H1 (cell line): ENCODE measurements around the gene NRBF2. TPM values are rescaled to one million over a fixed set of nuclear protein-coding genes. Genes with fewer than 3 reads are reported as not detected.
A peak's percentile ranks its signal among the peaks of the same experiment; 100 is the strongest.

Experiments used
- CTCF ChIA-PET: fragments of 300-600 bp; sonication (Branson Sonifier 250); formaldehyde crosslinking; loops from one replicate; lab custom pipeline; 2021; ENCODE audit not compliant: partially characterized antibody; lab: Charles Lee
- POLR2A ChIA-PET: fragments of 300-600 bp; sonication (Branson Sonifier 250); formaldehyde crosslinking; loops from one replicate; lab custom pipeline; 2021; ENCODE audit warnings: inconsistent platforms; ENCODE audit not compliant: partially characterized antibody; lab: Charles Lee
- DNase-seq, 2 experiments: peaks; one replicate each; pipeline versions ENCODE4 v3.0.0 to v3.0.0-alpha.2; 2010 to 2022; ENCODE audit warnings: low spot score in 2 of 2, low read depth in 1 of 2, mixed read lengths in 1 of 2
- FAIRE-seq: peaks from 2 replicates; lab custom pipeline; 2011; peaks lifted over from hg19 to GRCh38; lab: Jason Lieb, UNC
- H2AFZ ChIP-seq: 2 replicates; pipeline ENCODE4 v1.8.1; 2012; ENCODE audit warnings: low read length, inconsistent platforms
- H2AK5ac ChIP-seq: 2 replicates; pipeline ENCODE4 v1.6.1; 2013; ENCODE audit warnings: low read depth, low read length
- H2BK120ac ChIP-seq: replicated peaks from 2 replicates; pipeline ENCODE3; 2013; ENCODE audit warnings: low read depth, low read length, inconsistent platforms
- H2BK12ac ChIP-seq: 2 replicates; pipeline ENCODE4 v1.6.1; 2013; ENCODE audit warnings: low read depth, low read length
- H2BK15ac ChIP-seq: 2 replicates; pipeline ENCODE4 v1.6.1; 2013; ENCODE audit warnings: low read length
- H2BK20ac ChIP-seq: 2 replicates; pipeline ENCODE4 v1.6.1; 2013; ENCODE audit warnings: low read length
- H2BK5ac ChIP-seq: 2 replicates; pipeline ENCODE4 v1.6.1; 2013; ENCODE audit warnings: low read depth, low read length
- H3K14ac ChIP-seq: 2 replicates; pipeline ENCODE4 v1.6.1; 2013; ENCODE audit warnings: inconsistent platforms; ENCODE audit not compliant: insufficient read length
- H3K18ac ChIP-seq: 2 replicates; pipeline ENCODE4 v1.6.1; 2013; ENCODE audit warnings: low read length; ENCODE audit errors: extremely low read depth
- H3K23ac ChIP-seq: 2 replicates; pipeline ENCODE4 v1.6.1; 2013; ENCODE audit warnings: inconsistent platforms; ENCODE audit not compliant: insufficient read length
- H3K23me2 ChIP-seq: 2 replicates; pipeline ENCODE4 v1.6.1; 2013; ENCODE audit warnings: low read depth, low read length
- H3K27ac ChIP-seq: 2 replicates; pipeline ENCODE4 v1.6.1; 2011; ENCODE audit warnings: low read depth, low read length, inconsistent platforms
- H3K27me3 ChIP-seq, 4 experiments: replicated peaks in 1 of 4; 1 replicate in 1 of 4; 2 replicates in 3 of 4; pipeline versions ENCODE4 v1.6.1 to v1.8.1; 2011 to 2013; ENCODE audit warnings: low read length in 3 of 4, mild to moderate bottlenecking in 3 of 4, inconsistent platforms in 2 of 4, mixed read lengths in 2 of 4, moderate library complexity in 1 of 4; ENCODE audit not compliant: control insufficient read depth in 3 of 4, insufficient read depth in 3 of 4; ENCODE audit errors: extremely low read depth in 1 of 4
- H3K36me3 ChIP-seq, 4 experiments: 2 replicates each; pipeline versions ENCODE4 v1.6.1 to v1.8.1; 2011 to 2013; ENCODE audit warnings: mild to moderate bottlenecking in 4 of 4, low read length in 3 of 4, moderate library complexity in 2 of 4, control low read depth in 1 of 4, inconsistent platforms in 1 of 4; ENCODE audit not compliant: insufficient read depth in 4 of 4, control insufficient read depth in 2 of 4
- H3K4ac ChIP-seq: replicated peaks from 2 replicates; pipeline ENCODE3; 2013; ENCODE audit warnings: low read length, low read depth, mixed read lengths, inconsistent platforms; ENCODE audit not compliant: insufficient read length
- H3K4me1 ChIP-seq, 4 experiments: replicated peaks in 1 of 4; 1 replicate in 1 of 4; 2 replicates in 3 of 4; pipeline versions ENCODE4 v1.6.1 to v1.8.1; 2011 to 2013; ENCODE audit warnings: low read length in 3 of 4, inconsistent platforms in 2 of 4, mixed read lengths in 1 of 4; ENCODE audit not compliant: insufficient read depth in 4 of 4, control insufficient read depth in 3 of 4
- H3K4me2 ChIP-seq, 2 experiments: 2 replicates each; pipeline versions ENCODE4 v1.6.1 to v1.8.1; 2011 to 2013; ENCODE audit warnings: low read depth in 2 of 2, low read length in 2 of 2, control low read depth in 1 of 2, inconsistent platforms in 1 of 2, mild to moderate bottlenecking in 1 of 2; ENCODE audit not compliant: insufficient read depth in 1 of 2
- H3K4me3 ChIP-seq, 4 experiments: fragments of 200-600, 300-600 bp in 1 of 4; sonication (generic), shearing (Covaris generic), sonication (Bioruptor Twin) in 1 of 4; 2 replicates each; pipeline versions ENCODE4 v1.5.1 to v1.8.1; 2011 to 2016; ENCODE audit warnings: low read length in 4 of 4, low read depth in 3 of 4, control low read depth in 2 of 4, inconsistent platforms in 2 of 4, mild to moderate bottlenecking in 2 of 4, mixed read lengths in 1 of 4, moderate library complexity in 1 of 4; ENCODE audit not compliant: insufficient read depth in 2 of 4; ENCODE audit errors: extremely low read depth in 1 of 4
- H3K56ac ChIP-seq: replicated peaks from 2 replicates; pipeline ENCODE3; 2013; ENCODE audit warnings: low read depth, mild to moderate bottlenecking, mixed read lengths, low read length, inconsistent platforms; ENCODE audit not compliant: insufficient read length
- H3K79me1 ChIP-seq: 2 replicates; pipeline ENCODE4 v1.6.1; 2013; ENCODE audit warnings: low read depth, low read length, control low read depth
- H3K79me2 ChIP-seq, 2 experiments: 2 replicates each; pipeline versions ENCODE4 v1.6.1 to v1.8.1; 2012 to 2013; ENCODE audit warnings: low read length in 2 of 2, mild to moderate bottlenecking in 2 of 2, inconsistent platforms in 1 of 2; ENCODE audit not compliant: insufficient read depth in 2 of 2, control insufficient read depth in 1 of 2
- H3K9ac ChIP-seq, 4 experiments: replicated peaks in 1 of 4; 1 replicate in 1 of 4; 2 replicates in 3 of 4; pipeline versions ENCODE4 v1.6.1 to v1.8.1; 2011 to 2013; ENCODE audit warnings: low read depth in 3 of 4, low read length in 3 of 4, control low read depth in 2 of 4, mild to moderate bottlenecking in 2 of 4, moderate library complexity in 2 of 4, inconsistent platforms in 1 of 4; ENCODE audit errors: extremely low read depth in 1 of 4
- H3K9me3 ChIP-seq, 2 experiments: 2 replicates each; pipeline versions ENCODE4 v1.6.1 to v1.8.1; 2012 to 2013; ENCODE audit warnings: mild to moderate bottlenecking in 2 of 2, moderate library complexity in 2 of 2, control low read depth in 1 of 2, inconsistent platforms in 1 of 2, low read depth in 1 of 2, low read length in 1 of 2, mixed read lengths in 1 of 2; ENCODE audit not compliant: insufficient read depth in 2 of 2
- H4K20me1 ChIP-seq, 2 experiments: replicated peaks in 1 of 2; 2 replicates each; pipeline versions ENCODE3 to v1.8.1; 2011 to 2013; ENCODE audit warnings: inconsistent platforms in 2 of 2, low read length in 2 of 2, mild to moderate bottlenecking in 1 of 2; ENCODE audit not compliant: insufficient read depth in 2 of 2, control insufficient read depth in 1 of 2
- H4K5ac ChIP-seq: 2 replicates; pipeline ENCODE4 v1.6.1; 2013; ENCODE audit warnings: low read length, low read depth, mixed read lengths, inconsistent platforms; ENCODE audit not compliant: insufficient read length
- H4K8ac ChIP-seq: 2 replicates; pipeline ENCODE4 v1.8.0; 2013; ENCODE audit warnings: mild to moderate bottlenecking, moderate library complexity, low read length, inconsistent platforms; ENCODE audit not compliant: insufficient read depth; ENCODE audit errors: extremely low read depth
- H4K91ac ChIP-seq: replicated peaks from 2 replicates; pipeline ENCODE3; 2013; ENCODE audit warnings: low read length, mixed read lengths, inconsistent platforms; ENCODE audit not compliant: insufficient read length
- RNF2 ChIP-seq: fragments of 200-900, 300-1000 bp; sonication (generic); IDR thresholded peaks from 2 replicates; pipeline ENCODE4 v1.7.1; 2016; ENCODE audit warnings: borderline replicate concordance, low read depth, mild to moderate bottlenecking, antibody characterized with exemption, low read length; ENCODE audit not compliant: poor library complexity, severe bottlenecking; ENCODE audit errors: missing control alignments
- WGBS, 2 experiments: shearing (Covaris generic) in 1 of 2; methylation state at CpG; one replicate each; pipeline versions ENCODE4 v1.1.6 to v1.1.7; 2013 to 2015; ENCODE audit warnings: low lambda C conversion rate in 2 of 2, mixed read lengths in 2 of 2, inconsistent platforms in 1 of 2, low coverage in 1 of 2, missing lambda C conversion rate in 1 of 2; ENCODE audit not compliant: insufficient replicate concordance in 2 of 2, insufficient coverage in 1 of 2, insufficient read length in 1 of 2; ENCODE audit errors: extremely low coverage in 1 of 2, missing lambda C conversion rate in 1 of 2; 5-methylcytosine and 5-hydroxymethylcytosine counted together
- polyA plus RNA-seq, 7 experiments: library from polyadenylated mRNA; depleted of rRNA in 3 of 7; stranded (reverse) in 5 of 7; unstranded in 2 of 7; fragments of >200 nt in 5 of 7; fragments of 200-250 nt in 2 of 7; gene quantifications; 1 replicate in 5 of 7; 2 replicates in 1 of 7; 4 replicates in 1 of 7; pipeline versions ENCODE4 v1.2.1 to v1.2.3, GENCODE V29; 2011 to 2013; ENCODE audit warnings: missing spikeins in 2 of 7, mixed read lengths in 2 of 7
- total RNA-seq: library from RNA; stranded (reverse); fragmentation: NEBNext Ultra II Directional; extraction: Animal tissue kit (Norgen Biotek cat#: 25700); gene quantifications from 2 replicates; pipeline ENCODE4 v1.2.1, GENCODE V29; 2021
- TF ChIP-seq, protein P1 (sequence below), 3 experiments: IDR thresholded peaks; 1 replicate in 2 of 3; 2 replicates in 1 of 3; pipeline versions ENCODE4 v1.5.1 to v1.6.1; 2011; ENCODE audit warnings: low read length in 3 of 3, mild to moderate bottlenecking in 3 of 3, inconsistent platforms in 2 of 3, low read depth in 1 of 3, moderate library complexity in 1 of 3; ENCODE audit not compliant: insufficient read depth in 1 of 3; ENCODE audit errors: control extremely low read depth in 1 of 3

The NRBF2 gene
- total and polyA plus RNA-seq, 2 of the 8 experiments (the other 6 are each of a cell fraction or from before 2014, with no cell fraction given) = 11.0 to 29.9 TPM

DNA sequence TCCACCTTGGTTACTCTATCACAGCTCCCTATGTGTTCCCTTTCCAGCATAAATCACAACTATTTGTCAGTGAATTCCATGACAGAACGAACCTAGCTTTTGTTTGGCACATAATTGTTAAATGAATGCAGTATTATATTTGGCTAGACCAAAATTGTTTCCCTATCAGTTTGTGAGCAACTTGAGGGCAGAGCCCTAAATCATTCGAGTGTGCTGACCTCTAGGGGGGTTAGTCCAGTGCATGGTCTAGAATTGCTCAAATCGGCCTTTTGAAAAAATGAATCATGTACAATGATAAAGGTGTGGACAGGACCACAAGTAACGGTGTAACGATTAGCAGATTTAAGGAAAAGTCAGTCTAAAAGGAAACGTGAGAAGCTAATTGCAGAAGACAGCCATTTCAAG is 475 bp upstream of the NRBF2 start:
- no peaks in the 10 kb centered on the region for H3K36me3 ChIP-seq
- no peak overlapping the region for H2BK120ac ChIP-seq
- H3K27ac ChIP-seq = no peak overlapping the region
- ChIA-PET POLR2A (interaction anchor here (0.7 to 3.2 kb wide), 8 partner anchors 12 to 511 kb away, joined by 3 to 19 read pairs (median 4); partner anchors contain the start of gene ADO), CTCF (interaction anchor here (0.5 to 1.8 kb wide), 12 partner anchors 9 to 522 kb away, joined by 3 to 9 read pairs (median 3); partner anchors contain the start of gene ADO)
- 78% methylated on average over 6 of the region's 6 CpGs; no CpG with 5 or more reads in 1 of the 2 experiments for WGBS, 2 experiments
- no peaks in the 10 kb centered on the region for H3K27me3 ChIP-seq
- peak overlapping the region in 2 of 4 experiments; percentile 73 to 79; a peak in 3 of 8 replicates for H3K4me3 ChIP-seq
- no peak overlapping the region for H3K23ac ChIP-seq
- H3K79me2 ChIP-seq = peaks cover 16 to 41% of the 10 kb centered on the region in 2 experiments
- H4K5ac ChIP-seq = peak overlapping the region; percentile 49
- no peak overlapping the region for H2AK5ac ChIP-seq
- no peak overlapping the region for H3K18ac ChIP-seq
- no peak overlapping the region for H3K4ac ChIP-seq
- no peak overlapping the region for H2BK20ac ChIP-seq
- peaks cover 0 to 3% of the 10 kb centered on the region in 2 experiments for H4K20me1 ChIP-seq
- no peak overlapping the region for H3K14ac ChIP-seq
- H3K4me1 ChIP-seq = no peaks in the 10 kb centered on the region; a peak in 1 of 7 replicates
- no peak for FAIRE-seq
- no peak overlapping the region for H4K8ac ChIP-seq
- H2BK5ac ChIP-seq = no peak overlapping the region
- H3K4me2 ChIP-seq = peak overlapping the region in 1 of 2 experiments; percentile 56; a peak in 2 of 4 replicates
- no peaks in the 10 kb centered on the region for H3K79me1 ChIP-seq
- no peak overlapping the region for H3K9ac ChIP-seq
- H2BK12ac ChIP-seq = no peak overlapping the region
- H4K91ac ChIP-seq = peak overlapping the region; percentile 62
- peak overlapping the region; percentile 30 for H2AFZ ChIP-seq
- H3K23me2 ChIP-seq = peaks cover 6% of the 10 kb centered on the region; the same call in 1 of the 2 replicates
- peaks cover 0 to 4% of the 10 kb centered on the region in 2 experiments; a peak in 1 of 4 replicates for H3K9me3 ChIP-seq
- DNase-seq = no peak
- no peak overlapping the region for H2BK15ac ChIP-seq
- TF ChIP-seq, protein P1, sequence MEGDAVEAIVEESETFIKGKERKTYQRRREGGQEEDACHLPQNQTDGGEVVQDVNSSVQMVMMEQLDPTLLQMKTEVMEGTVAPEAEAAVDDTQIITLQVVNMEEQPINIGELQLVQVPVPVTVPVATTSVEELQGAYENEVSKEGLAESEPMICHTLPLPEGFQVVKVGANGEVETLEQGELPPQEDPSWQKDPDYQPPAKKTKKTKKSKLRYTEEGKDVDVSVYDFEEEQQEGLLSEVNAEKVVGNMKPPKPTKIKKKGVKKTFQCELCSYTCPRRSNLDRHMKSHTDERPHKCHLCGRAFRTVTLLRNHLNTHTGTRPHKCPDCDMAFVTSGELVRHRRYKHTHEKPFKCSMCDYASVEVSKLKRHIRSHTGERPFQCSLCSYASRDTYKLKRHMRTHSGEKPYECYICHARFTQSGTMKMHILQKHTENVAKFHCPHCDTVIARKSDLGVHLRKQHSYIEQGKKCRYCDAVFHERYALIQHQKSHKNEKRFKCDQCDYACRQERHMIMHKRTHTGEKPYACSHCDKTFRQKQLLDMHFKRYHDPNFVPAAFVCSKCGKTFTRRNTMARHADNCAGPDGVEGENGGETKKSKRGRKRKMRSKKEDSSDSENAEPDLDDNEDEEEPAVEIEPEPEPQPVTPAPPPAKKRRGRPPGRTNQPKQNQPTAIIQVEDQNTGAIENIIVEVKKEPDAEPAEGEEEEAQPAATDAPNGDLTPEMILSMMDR (IDR thresholded peaks at IDR 0.05; ENCODE audit: control extremely low read depth in 1 of 3, insufficient read depth in 1 of 3, low read depth in 1 of 3, low read length in 3 of 3) = peak in 1 of 3 experiments; percentile 4; a peak in 1 of 4 replicates
- no peak for TF ChIP-seq RNF2
- H3K56ac ChIP-seq = no peak overlapping the region
